Subcutaneous adipose tissue (tissue), 4 donors: ENCODE results near the gene CCDC88C. TPM values are rescaled to one million over a fixed set of nuclear protein-coding genes. Genes with fewer than 3 reads are reported as not detected.

ENCODE experiments used
- total RNA-seq, 4 donors: library from RNA; depleted of rRNA; stranded (reverse); fragments of >200 nt; gene quantifications; one replicate each; pipeline ENCODE4 v1.1.0, GENCODE V29; 2016
- TF ChIP-seq, protein P1 (sequence below): fragments of 450-650 bp; IDR thresholded peaks from one replicate; pipeline ENCODE4 v1.5.1; 2016; ENCODE audit warnings: low read depth, mild to moderate bottlenecking, control low read depth, antibody characterized with exemption, moderate library complexity

The CCDC88C gene
- total RNA-seq, 4 donors from 2014 or later, result 7.3 to 16.2 (median 8.8) TPM

GRCh38 chr14:91252871-91253794 is 164.5 kb downstream of the CCDC88C start:
- TF ChIP-seq, protein P1, sequence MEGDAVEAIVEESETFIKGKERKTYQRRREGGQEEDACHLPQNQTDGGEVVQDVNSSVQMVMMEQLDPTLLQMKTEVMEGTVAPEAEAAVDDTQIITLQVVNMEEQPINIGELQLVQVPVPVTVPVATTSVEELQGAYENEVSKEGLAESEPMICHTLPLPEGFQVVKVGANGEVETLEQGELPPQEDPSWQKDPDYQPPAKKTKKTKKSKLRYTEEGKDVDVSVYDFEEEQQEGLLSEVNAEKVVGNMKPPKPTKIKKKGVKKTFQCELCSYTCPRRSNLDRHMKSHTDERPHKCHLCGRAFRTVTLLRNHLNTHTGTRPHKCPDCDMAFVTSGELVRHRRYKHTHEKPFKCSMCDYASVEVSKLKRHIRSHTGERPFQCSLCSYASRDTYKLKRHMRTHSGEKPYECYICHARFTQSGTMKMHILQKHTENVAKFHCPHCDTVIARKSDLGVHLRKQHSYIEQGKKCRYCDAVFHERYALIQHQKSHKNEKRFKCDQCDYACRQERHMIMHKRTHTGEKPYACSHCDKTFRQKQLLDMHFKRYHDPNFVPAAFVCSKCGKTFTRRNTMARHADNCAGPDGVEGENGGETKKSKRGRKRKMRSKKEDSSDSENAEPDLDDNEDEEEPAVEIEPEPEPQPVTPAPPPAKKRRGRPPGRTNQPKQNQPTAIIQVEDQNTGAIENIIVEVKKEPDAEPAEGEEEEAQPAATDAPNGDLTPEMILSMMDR, result no peak

DNA sequence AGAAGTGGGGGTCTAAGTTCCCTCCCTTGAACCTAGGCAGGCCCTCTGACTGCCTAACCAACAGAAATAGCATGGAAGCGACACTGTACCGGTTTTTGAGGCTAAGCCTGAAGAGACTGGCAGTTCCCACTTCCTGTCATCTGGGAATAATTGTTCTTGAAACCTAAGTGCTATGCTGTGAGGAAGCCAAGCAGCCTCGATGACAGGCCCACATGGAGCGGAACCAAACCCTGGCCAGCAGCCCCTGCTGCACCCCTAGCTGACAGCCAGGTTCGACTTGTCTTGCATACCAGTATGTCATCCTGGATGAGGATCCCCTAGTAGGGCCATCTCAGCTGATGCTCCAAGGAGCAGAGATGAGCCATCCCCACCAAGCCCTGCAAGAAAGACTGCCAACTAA is 166.7 kb downstream of the CCDC88C start:
- TF ChIP-seq, protein P1, result no peak

GRCh38 chr14:91249841-91250616 is 167.6 kb downstream of the CCDC88C start:
- TF ChIP-seq, protein P1, result no peak

- TF ChIP-seq, protein P1, result no peak
Measured at GRCh38 chr14:91246051-91246852, 171.4 kb downstream of the CCDC88C start.

DNA sequence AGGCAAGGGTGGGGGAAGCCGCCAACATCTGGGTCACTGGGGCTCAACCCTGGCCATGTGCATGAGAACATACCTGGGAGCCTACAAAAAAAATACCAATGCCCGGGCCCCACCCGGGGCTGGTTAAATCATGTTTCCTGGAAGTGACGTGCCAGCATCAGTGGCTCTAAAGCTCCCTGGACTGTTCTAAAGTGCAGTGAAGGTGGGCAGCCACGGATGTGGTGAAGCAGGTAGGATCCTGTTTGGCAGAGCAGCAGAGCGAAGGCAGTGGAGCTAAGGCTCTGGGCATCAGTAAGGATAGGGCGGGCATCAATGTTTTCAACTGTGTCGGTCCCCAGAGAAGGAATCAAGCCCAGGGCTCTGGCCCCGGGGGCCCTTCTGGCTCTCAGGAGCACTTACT is 172.6 kb downstream of the CCDC88C start:
- TF ChIP-seq, protein P1, result no peak

DNA sequence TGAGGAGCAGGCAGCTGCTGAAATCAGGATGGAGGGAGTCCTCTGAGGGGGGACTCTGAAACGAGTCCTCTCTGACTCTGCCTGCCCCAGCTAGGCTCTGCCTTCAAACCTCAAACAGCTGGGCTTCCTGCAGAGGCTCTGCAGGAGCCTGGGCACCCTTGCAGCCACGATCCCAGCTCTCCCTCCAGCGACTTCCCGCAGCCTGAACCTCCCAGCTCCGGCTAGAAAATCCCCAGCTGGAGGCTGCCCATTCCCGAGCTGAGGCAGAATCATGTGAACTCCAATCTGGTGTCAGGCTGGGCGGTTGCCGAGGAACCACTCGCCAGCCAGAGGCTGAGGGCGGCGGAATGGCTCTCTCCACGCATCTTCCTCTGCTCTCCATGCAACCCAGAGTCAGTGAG is 173.1 kb downstream of the CCDC88C start, which contains the start of gene GPR68:
TSS of gene GPR68 (minus strand) at position 204 of the 401 bp plus-strand sequence. CDS start 9,654 bp downstream, outside the sequence.
- TF ChIP-seq, protein P1, result no peak
